Mucosa of descending colon (tissue), 3 donors: ENCODE data around the gene NR3C2. TPM values are rescaled to one million over a fixed set of nuclear protein-coding genes. Genes with fewer than 3 reads are reported as not detected.

Experiments used
- ATAC-seq: fragments of 200-7000 bp; cut with Tn5 transposase; one replicate; pipeline ENCODE4 v1.9.1; 2020; ENCODE audit warnings: mild to moderate bottlenecking, moderate library complexity
- DNase-seq, 3 donors: peaks; one replicate each; pipeline ENCODE4 v3.0.0-alpha.2; 2020
- H3K36me3 ChIP-seq: fragments of 200-600 bp; one replicate; pipeline ENCODE4 v1.8.0; 2021; ENCODE audit warnings: low read depth, mild to moderate bottlenecking
- H3K4me1 ChIP-seq: fragments of 200-600 bp; one replicate; pipeline ENCODE4 v1.8.0; 2021; ENCODE audit warnings: low read depth, mild to moderate bottlenecking
- H3K4me3 ChIP-seq: fragments of 200-600 bp; one replicate; pipeline ENCODE4 v1.8.0; 2021; ENCODE audit warnings: mild to moderate bottlenecking
- H3K9me3 ChIP-seq: fragments of 200-600 bp; one replicate; pipeline ENCODE4 v1.8.0; 2021; ENCODE audit warnings: mild to moderate bottlenecking
- CTCF ChIP-seq: fragments of 200-600 bp; IDR thresholded peaks from one replicate; pipeline ENCODE4 v1.8.0; 2022; ENCODE audit warnings: antibody characterized with exemption, mild to moderate bottlenecking
- intact Hi-C, 2 donors: fragments of 100-400 bp; cut with DNase I in 1 of 2; cut with micrococcal nuclease in 1 of 2; formaldehyde crosslinking; loops; one replicate each; pipeline versions ENCODE4 v1.11.0 to v1.11.1; 2022; cut with DNase I, micrococcal nuclease
- total RNA-seq, 3 donors: library from RNA; stranded (reverse); fragmentation: NEBNext Ultra II Directional in 2 of 3; extraction: Animal tissue kit (Norgen Biotek cat#: 25700) in 2 of 3; gene quantifications; one replicate each; pipeline versions ENCODE4 v1.2.1 to v1.2.4, GENCODE V29; 2021 to 2023
- donor health status: DM: no; HTN: no; CAD: no; lungs with moderate emphysema.
- donor health status: DM: no; HTN: no; CAD: no.
- donor health status: DM: no; HTN: yes; CAD: no.

NR3C2 gene
- total RNA-seq, 3 donors from 2014 or later = 86.5 to 205 (median 108) TPM

GRCh38 chr4:148258535-148258934, 183.7 kb downstream of the NR3C2 start:
- ATAC-seq (no peak), DNase-seq (no peak)
- Histone ChIP-seq H3K4me1 (peaks cover 3% of the 10 kb centered on the region), H3K9me3 (no peaks in the 10 kb centered on the region), H3K36me3 (no peaks in the 10 kb centered on the region), H3K4me3 (no peak overlapping the region)
- no peak for TF ChIP-seq CTCF
- intact Hi-C loops = no loop called here

- DNase-seq (no peak), ATAC-seq (no peak)
- no peak for TF ChIP-seq CTCF
- intact Hi-C loops = no loop called here
- Histone ChIP-seq H3K4me1 (peaks cover 3% of the 10 kb centered on the region), H3K9me3 (no peaks in the 10 kb centered on the region), H3K4me3 (no peak overlapping the region), H3K36me3 (no peaks in the 10 kb centered on the region)
These were observed 186.9 kb downstream of the NR3C2 start for GRCh38 chr4:148255344-148255720.

DNA sequence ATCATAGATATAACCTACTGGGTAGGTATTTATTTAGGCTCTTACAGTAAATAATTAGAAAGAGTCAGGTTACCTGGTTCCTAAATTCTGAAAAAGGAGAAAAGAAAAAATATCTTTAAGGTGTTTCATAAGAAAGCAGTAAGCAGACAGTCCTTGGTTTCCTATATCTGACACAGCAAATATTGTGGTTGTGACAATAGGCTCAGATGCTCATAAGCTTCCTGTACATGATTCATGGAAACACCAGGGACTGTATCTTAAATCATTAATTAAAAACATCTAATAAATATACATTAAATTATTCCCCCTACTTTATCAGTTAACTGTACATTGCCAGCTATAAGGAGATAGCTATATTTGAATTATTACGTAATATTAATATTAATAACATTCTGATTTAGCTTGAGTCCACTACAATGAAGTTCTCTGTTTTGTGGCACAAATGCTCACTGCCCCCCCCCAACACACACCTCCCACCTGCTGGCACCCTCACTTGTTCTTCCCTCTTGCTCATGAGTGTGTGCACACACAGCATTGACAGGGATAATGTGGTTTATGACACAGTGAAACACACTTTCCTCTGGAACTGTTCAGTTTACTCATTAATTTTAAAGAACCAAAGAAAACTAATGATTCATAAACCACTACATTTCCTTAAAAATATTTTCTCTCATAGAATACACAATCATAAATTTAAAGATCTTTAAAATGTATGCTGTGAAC, 187.4 kb downstream of the NR3C2 start:
- intact Hi-C loops = no loop called here
- TF ChIP-seq CTCF = no peak
- Histone ChIP-seq H3K36me3 (no peaks in the 10 kb centered on the region), H3K9me3 (no peaks in the 10 kb centered on the region), H3K4me1 (peaks cover 4% of the 10 kb centered on the region), H3K4me3 (no peak overlapping the region)
- DNase-seq (no peak), ATAC-seq (no peak)

DNA sequence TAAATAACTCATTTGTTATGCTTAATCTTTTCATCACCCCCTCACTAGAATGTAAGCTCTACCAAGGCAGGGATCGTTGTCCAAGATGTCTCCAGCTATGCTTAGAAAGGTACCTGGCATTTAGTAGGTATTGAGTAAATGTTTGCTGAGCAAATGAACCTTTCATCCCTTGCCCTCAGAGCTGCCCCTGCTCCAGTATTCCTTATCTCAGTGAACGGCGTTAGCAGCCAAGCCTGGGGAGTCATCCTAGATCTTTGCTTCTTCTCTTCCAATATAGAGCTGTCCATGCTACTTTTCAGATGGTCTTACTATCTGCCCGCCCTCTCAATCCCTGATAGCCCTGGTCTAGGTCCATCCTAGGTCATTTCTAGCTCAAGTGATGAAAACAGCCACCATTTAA, 188.4 kb downstream of the NR3C2 start:
- ATAC-seq = peak; percentile 44
- H3K36me3 ChIP-seq = no peaks in the 10 kb centered on the region
- no peak for TF ChIP-seq CTCF
- no peak overlapping the region for H3K4me3 ChIP-seq
- H3K4me1 ChIP-seq = peaks cover 14% of the 10 kb centered on the region
- no peaks in the 10 kb centered on the region for H3K9me3 ChIP-seq
- DNase-seq = no peak
- intact Hi-C loops = no loop called here

- peaks cover 31% of the 10 kb centered on the region for H3K4me1 ChIP-seq
- ATAC-seq = peak; percentile 75
- TF ChIP-seq CTCF = no peak
These were observed 193.4 kb downstream of the NR3C2 start for GRCh38 chr4:148248824-148249223.

GRCh38 chr4:148245015-148245414, 197.2 kb downstream of the NR3C2 start:
- H3K36me3 ChIP-seq = no peaks in the 10 kb centered on the region
- peaks cover 35% of the 10 kb centered on the region for H3K4me1 ChIP-seq
- no peaks in the 10 kb centered on the region for H3K9me3 ChIP-seq
- ATAC-seq = peak; percentile 7
- H3K4me3 ChIP-seq = no peak overlapping the region
- TF ChIP-seq CTCF = no peak
- intact Hi-C loops = no loop called here
- no peak for DNase-seq

More at GRCh38 chr4:148248824-148249223, 193.4 kb downstream of the NR3C2 start:
- H3K9me3 ChIP-seq = no peaks in the 10 kb centered on the region
- DNase-seq = no peak
- no peaks in the 10 kb centered on the region for H3K36me3 ChIP-seq
- intact Hi-C loops = no loop called here
- H3K4me3 ChIP-seq = no peak overlapping the region
